Activated CD8-positive, alpha-beta memory T cell treated with anti-CD3 and anti-CD28 coated beads, Interleukin-2, amount 50 U/mL, for 1 hour (primary cell): ENCODE results near the gene IQGAP2.

Experiments
- DNase-seq: peaks from one replicate; pipeline ENCODE4 v3.0.0-alpha.2; 2020; ENCODE audit errors: extremely low read depth

Gene IQGAP2

GRCh38 chr5:76451031-76451701 is 48.1 kb downstream of the IQGAP2 start:
- no peak for DNase-seq

GRCh38 chr5:76455531-76456133 is 52.5 kb downstream of the IQGAP2 start:
- DNase-seq = no peak

DNA sequence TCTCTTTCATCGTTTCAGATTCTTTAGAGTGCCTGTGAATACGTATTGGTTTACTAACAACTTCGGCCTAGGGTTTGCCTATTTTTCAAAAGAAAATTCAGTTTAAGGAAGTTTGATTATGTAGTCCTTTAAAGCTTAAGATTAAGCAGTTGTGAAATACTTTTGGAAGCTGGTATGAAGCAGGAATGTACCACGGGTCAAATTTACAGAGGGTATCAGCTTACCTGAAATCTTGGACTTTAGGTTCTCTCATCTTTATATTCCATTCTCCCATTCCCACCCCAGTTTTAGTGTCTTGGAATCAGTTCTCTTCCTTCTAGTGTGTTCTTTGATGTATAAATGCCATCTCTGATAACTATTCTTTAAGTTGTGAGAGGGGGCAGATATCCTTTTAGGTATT is 53.2 kb downstream of the IQGAP2 start:
- no peak for DNase-seq

DNA sequence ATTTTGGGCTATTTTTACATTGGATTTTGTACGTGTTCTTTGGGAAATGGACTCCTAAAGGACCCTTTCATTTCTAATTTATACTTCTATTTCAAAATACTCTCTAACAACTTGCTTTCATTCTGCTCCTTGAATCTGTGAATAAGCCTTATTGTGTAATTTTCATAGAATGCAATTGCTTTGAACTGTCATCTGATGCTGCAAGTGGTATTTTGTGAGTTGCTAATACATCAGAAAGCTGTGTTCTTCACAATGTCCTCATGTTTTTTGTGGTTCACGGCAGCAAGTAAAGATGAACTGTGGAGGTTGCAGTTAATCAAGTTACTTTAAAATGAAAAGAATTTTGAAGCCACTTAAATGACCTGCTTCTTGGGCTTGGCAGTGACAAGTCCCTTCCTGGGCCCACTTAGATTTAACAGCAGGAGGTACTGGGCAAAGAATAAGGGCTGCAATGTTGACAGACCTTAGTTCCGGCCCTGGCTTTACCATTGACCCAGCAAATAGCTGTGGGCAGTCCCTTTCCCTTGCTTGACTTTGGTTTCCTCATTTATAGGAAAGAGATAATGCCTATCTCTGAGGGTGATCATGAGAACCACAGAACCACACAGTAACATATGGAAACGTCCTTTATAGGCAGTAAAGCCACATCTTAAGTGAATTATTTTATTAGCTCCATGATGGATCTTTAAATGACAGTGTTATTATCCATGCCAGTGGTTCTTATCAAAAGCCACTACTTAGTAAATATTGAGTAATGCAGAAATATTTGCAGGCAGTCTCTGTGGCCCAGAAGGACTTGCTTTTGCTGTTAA is 54.8 kb downstream of the IQGAP2 start:
- DNase-seq = no peak

GRCh38 chr5:76458486-76458830 is 55.4 kb downstream of the IQGAP2 start:
- no peak for DNase-seq

- no peak for DNase-seq
Observed at GRCh38 chr5:76460104-76460503, 57.0 kb downstream of the IQGAP2 start.

DNA sequence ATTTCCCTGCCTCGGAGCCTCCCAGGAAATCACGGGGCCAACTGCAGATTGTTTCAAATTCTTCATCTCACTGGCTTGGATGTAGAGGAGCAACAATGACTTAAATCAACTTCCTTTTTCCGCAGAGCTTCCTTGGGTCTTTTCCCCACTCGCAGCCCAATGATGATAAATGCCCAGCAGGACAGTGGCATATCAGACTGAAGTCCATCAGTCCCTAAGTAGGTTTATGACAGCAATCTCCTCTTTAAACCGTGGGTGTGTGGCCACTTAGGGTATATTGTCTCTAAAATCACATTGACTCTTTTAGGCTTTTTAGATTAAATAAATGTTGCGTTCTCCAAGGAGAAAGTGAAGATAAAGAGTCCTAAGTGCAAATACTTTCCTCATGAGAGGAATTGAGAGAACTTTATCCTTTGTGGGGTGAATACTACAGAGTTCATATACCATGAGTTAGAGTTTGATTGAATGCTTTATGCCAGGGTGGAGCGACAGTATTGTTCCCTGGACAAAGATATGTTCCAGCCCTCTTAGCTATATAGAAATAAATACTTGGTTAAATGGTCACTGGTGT is 59.1 kb downstream of the IQGAP2 start:
- DNase-seq = no peak

- DNase-seq = no peak
Observed at GRCh38 chr5:76467216-76467615, 64.1 kb downstream of the IQGAP2 start.

DNA sequence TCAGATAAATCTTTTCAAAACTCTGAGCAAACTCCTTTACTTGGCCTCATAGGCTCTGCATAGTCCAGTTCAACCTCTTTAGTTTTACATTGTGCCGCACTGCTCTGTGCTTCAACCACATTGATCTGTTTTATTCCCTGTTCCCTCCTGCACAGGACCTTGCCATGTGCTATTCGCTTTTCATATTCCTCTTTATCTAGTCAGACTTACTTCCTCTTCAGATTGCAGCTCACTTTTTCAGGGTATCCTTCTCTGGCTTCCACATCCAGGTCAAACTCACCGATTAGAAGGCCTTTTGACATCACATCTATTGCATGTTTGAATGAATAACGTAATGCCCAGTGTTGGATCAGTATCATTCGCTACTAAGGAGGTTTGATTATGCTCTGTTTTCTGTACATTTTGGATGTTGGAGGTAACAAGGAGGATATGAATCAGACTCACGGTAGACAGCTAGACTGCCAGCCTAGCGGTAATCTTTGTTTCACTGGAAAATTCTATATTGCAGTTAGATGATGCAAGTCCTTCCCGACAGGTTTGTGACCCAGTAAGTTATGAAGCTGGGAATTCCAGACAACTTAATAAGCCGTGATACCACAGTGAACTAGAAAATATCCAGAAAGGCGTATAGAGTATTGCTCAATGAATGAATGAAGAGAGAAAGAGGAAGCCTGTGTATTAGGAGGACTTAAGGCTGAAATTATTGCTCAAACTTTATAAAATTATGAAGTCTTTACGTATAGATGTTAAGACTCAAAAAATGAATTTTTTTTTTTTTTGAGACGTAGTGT is 65.7 kb downstream of the IQGAP2 start:
- DNase-seq = no peak

GRCh38 chr5:76469656-76470290 is 66.7 kb downstream of the IQGAP2 start:
- DNase-seq = no peak

DNA sequence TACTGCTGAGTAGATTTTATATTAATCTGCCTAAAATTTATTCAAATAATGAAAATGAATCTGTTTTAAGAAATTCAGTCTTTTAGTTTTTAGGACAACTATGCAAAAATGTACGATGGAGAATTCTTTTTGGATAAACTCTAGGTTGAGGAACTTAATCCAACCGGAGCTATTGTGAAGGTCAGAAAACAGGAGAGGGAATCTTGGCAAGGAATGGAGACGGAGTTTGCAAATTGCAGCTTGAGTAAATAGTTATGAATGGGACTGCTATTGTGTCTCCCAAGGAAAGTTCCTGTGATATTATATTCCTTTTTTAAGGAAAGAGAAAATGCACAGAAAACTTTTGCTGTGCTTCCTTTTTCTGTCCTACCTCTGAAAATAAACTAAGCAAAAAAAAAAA is 67.9 kb downstream of the IQGAP2 start:
- DNase-seq = no peak

DNA sequence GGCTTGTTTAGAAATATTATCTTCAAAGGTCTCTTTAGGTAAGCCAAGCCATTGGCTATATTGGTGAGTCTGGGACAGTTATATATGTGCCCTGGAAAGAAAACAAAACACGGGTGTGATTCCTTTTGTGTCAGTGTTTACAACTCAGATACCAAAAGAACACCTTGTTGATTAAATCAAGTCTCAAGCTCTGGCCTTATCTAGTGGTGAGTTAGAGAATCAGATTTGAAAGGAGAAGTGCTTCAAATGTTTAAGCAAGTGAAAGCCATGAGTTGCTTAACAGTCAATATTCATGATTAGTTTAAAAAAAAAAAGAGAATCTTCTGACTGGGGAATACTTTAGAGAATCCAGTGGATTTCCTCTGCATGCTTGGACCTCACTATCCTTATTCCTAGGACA is 68.3 kb downstream of the IQGAP2 start:
- no peak for DNase-seq

DNA sequence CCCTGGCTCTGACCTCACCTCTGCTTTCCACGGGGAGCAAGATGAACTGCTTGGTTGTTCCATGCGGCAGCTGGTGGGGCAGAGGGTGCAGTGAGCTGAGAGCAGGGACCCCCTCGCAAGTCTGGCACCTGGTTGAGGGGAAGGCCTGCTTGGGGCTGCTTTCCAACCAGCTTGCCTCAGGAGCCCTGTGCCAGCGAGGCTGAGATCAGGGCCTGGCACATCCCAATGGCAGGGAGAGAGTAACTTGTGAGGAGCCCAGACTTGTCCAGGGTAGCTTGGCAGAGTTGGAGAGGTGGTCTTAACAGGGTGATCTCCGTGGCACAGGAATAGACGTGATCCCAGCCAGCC is 68.9 kb downstream of the IQGAP2 start:
- no peak for DNase-seq

GRCh38 chr5:76472335-76473008 is 69.4 kb downstream of the IQGAP2 start:
- no peak for DNase-seq

GRCh38 chr5:76473009-76473336 is 69.9 kb downstream of the IQGAP2 start:
- DNase-seq = no peak

DNA sequence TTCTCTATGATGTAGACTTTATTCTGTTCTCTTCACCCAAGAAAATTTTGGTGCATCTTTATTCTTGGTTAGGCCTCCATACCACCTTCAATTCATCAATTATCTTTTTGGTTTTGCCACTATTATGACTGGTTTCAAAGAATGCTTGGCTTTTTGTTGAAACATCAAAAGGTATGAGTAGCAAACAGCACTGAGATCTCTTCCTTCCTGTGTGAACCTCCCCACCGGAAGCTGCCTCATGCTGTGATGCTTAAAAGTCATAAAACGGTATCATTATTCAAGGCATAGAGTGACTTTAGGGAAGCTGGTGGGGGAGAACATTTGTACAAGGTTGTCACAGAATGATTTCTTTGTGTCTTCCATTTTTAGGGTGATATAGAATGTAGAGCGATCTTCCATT is 70.6 kb downstream of the IQGAP2 start:
- DNase-seq = peak; percentile 59

DNA sequence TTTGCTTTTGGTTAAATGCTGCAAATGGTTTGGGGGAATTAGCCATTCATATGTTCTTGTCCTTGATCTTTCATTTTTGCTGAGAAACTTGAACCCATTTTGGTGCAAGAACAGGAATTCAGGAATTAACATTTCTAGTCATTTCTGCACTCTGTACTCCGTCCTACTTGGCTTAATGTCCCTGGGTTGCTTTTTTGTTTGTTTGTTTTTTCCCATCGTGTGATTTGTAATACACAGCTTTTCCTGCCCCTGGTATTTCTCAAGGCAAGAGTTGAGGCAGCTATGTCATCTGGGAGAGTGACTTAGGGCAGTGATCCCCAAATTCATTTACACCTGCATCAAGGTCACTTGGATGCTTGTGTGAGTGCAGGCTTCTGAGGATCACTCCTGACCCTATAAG is 71.3 kb downstream of the IQGAP2 start:
- no peak for DNase-seq

DNA sequence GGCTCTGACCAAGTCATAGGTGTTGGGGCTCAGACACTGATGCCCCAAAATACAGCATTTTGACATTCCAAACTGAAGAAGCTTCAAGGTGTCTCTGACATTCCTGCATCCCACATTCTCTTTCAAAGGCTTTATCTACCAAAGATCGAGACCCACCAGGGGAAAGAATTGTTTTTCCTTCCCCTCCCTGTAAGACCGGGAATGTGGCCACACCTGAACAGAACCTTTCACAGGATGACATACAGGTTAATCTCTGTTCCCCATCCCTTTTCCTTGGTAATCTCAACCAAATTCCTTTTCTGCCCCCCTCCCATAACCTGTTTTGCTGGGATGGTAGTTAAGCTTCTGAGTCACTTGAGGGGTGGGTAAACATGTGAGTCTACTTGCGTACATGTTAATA is 72.3 kb downstream of the IQGAP2 start:
- no peak for DNase-seq

GRCh38 chr5:76475936-76476335 is 72.9 kb downstream of the IQGAP2 start:
- no peak for DNase-seq

DNA sequence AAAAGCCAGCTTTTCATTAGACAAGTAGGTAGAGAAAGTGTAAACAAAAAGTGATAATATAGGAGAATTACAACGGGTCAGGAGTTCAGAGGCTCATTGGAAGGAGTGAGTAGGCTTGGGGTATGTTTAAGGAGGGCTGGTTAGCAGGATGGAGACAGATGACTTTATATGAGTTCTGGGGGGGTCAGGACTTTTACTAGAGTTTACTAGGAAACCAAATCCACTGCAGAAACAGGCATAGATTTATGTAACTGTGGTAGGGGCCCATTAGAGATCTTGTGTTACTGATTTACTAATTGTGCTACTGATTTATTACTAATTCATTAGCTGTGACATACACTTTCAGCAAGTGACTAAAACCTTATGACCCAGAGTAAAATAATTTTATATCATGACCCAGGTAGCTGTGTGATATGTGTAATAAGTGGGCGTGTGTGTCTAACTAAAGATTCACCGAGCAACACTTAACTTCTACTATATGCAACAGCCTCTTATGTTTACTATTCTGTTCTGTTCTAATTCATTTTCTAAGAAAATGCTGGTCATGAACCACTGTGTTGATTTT is 73.5 kb downstream of the IQGAP2 start:
- DNase-seq = no peak

- DNase-seq = no peak
Observed at GRCh38 chr5:76477061-76477460, 74.0 kb downstream of the IQGAP2 start.
